ENCODE measurements around the gene RNF214.

- TF ChIP-seq EZH2phosphoT487 (IDR thresholded peaks at IDR 0.05; ENCODE audit: borderline replicate concordance, low read length) (no peak), EZH2 (IDR thresholded peaks at IDR 0.05; ENCODE audit: low read length, unreplicated experiment) (no peak)
- TF ChIP-seq, protein P1, sequence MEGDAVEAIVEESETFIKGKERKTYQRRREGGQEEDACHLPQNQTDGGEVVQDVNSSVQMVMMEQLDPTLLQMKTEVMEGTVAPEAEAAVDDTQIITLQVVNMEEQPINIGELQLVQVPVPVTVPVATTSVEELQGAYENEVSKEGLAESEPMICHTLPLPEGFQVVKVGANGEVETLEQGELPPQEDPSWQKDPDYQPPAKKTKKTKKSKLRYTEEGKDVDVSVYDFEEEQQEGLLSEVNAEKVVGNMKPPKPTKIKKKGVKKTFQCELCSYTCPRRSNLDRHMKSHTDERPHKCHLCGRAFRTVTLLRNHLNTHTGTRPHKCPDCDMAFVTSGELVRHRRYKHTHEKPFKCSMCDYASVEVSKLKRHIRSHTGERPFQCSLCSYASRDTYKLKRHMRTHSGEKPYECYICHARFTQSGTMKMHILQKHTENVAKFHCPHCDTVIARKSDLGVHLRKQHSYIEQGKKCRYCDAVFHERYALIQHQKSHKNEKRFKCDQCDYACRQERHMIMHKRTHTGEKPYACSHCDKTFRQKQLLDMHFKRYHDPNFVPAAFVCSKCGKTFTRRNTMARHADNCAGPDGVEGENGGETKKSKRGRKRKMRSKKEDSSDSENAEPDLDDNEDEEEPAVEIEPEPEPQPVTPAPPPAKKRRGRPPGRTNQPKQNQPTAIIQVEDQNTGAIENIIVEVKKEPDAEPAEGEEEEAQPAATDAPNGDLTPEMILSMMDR (conservative IDR thresholded peaks at IDR 0.05; ENCODE audit: low read depth, low read length) = no peak
Measured at GRCh38 chr11:117249571-117249970, 17.1 kb downstream of the RNF214 start.

All from PC-3 (cell line).